WTC11 (cell line): ENCODE measurements around the gene PIPOX.

Experiments
- ATF2 ChIP-seq: sonication (generic); formaldehyde crosslinking; IDR thresholded peaks from 2 replicates; pipeline ENCODE4 v1.8.1; 2022; ENCODE audit warnings: low read depth, missing genetic modification reagents, borderline replicate concordance
- ATF3 ChIP-seq: sonication (generic); formaldehyde crosslinking; conservative IDR thresholded peaks from 2 replicates; pipeline ENCODE4 v1.8.1; 2022; ENCODE audit warnings: mild to moderate bottlenecking, missing genetic modification reagents
- CBFB ChIP-seq: sonication (generic); formaldehyde crosslinking; IDR thresholded peaks from 2 replicates; pipeline ENCODE4 v1.8.1; 2022; ENCODE audit warnings: mild to moderate bottlenecking, low read depth, missing genetic modification reagents
- CTCF ChIP-seq: fragments of 200-600 bp; IDR thresholded peaks from 2 replicates; pipeline ENCODE4 v1.8.0; 2022; ENCODE audit warnings: antibody characterized with exemption
- E2F5 ChIP-seq: sonication (generic); formaldehyde crosslinking; IDR thresholded peaks from 2 replicates; pipeline ENCODE4 v1.8.1; 2022; ENCODE audit warnings: mild to moderate bottlenecking, moderate library complexity, missing genetic modification reagents
- GABPB1 ChIP-seq: sonication (generic); formaldehyde crosslinking; IDR thresholded peaks from 2 replicates; pipeline ENCODE4 v1.8.1; 2023; ENCODE audit warnings: mild to moderate bottlenecking, missing genetic modification reagents
- MAX ChIP-seq: sonication (generic); formaldehyde crosslinking; IDR thresholded peaks from 2 replicates; pipeline ENCODE4 v1.8.0; 2022; ENCODE audit warnings: mild to moderate bottlenecking, missing genetic modification reagents
- USF2 ChIP-seq: sonication (generic); formaldehyde crosslinking; IDR thresholded peaks from 2 replicates; pipeline ENCODE4 v1.8.1; 2023; ENCODE audit warnings: mild to moderate bottlenecking, missing genetic modification reagents, moderate library complexity
- ZNF232 ChIP-seq: sonication (generic); formaldehyde crosslinking; IDR thresholded peaks from 2 replicates; pipeline ENCODE4 v1.8.0; 2022; ENCODE audit warnings: mild to moderate bottlenecking, missing genetic modification reagents
- ZNF416 ChIP-seq: fragments of 250-450 bp; sonication (Bioruptor Pico); IDR thresholded peaks from 2 replicates; pipeline ENCODE4 v1.9.0; 2021; ENCODE audit warnings: mild to moderate bottlenecking, inconsistent platforms
- ZNF512 ChIP-seq: sonication (generic); formaldehyde crosslinking; IDR thresholded peaks from 2 replicates; pipeline ENCODE4 v1.8.1; 2022; ENCODE audit warnings: missing genetic modification reagents, borderline replicate concordance

- TF ChIP-seq ZNF416 (CRISPR knock-in tag) (no peak), USF2 (CRISPR knock-in tag) (no peak; the same call in 1 of the 2 replicates), CTCF (no peak), ATF2 (CRISPR knock-in tag) (no peak), ATF3 (CRISPR knock-in tag) (no peak), MAX (CRISPR knock-in tag) (no peak), ZNF232 (CRISPR knock-in tag) (no peak), ZNF512 (no peak), CBFB (CRISPR knock-in tag) (no peak), E2F5 (CRISPR knock-in tag) (no peak), GABPB1 (CRISPR knock-in tag) (no peak)
Observed at GRCh38 chr17:29018788-29019474, 24.0 kb upstream of the PIPOX start.
